Epidermal melanocyte (primary cell): ENCODE results near the gene VTCN1.

ENCODE experiments used
- DNase-seq: peaks from one replicate; pipeline ENCODE4 v3.0.0; 2011; ENCODE audit warnings: low spot score; ENCODE audit not compliant: insufficient read length

VTCN1 gene

GRCh38 chr1:117209094-117209493 lies 1.6 kb downstream of the VTCN1 start:
- DNase-seq = no peak

DNA sequence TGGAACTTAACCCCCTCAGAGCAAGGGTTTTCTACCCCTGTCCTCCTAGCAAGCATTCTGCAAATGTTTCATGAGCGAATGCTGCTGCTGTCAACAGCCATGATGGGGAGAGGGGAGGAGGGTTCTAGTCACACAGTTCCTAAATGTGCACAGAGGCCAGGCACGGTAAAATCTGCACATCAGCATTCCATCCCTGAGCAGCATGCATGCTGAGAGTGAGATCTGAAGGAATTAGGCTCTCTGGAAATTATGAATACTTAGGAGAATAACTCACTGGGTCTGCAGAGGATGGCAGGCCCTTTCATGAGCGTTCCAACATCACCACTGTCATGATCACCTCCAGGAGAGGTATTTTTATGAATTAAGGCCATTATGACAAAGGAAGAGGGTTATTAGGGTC lies 2.1 kb downstream of the VTCN1 start:
- DNase-seq = no peak

- no peak for DNase-seq
Measured at GRCh38 chr1:117205368-117205767, 5.4 kb downstream of the VTCN1 start.

DNA sequence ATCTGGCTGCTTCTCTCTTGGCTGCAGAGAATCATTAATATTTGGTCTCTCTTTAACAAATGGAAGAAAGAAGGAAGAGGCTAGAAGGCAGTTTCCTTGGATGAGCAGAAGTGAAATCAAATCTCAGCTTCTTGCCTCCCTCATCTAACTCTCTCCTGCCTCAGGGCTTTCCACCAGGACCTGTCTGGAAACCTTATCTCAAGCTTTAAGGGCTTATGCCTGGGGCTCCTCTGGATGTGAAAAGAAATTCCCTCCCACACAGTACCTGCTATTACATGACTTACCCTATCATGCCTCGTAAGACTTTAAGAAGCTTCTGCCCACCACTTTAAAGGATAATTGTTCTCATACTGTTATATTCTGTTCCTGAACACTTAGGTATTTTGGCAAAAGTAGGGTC lies 8.9 kb downstream of the VTCN1 start:
- DNase-seq = no peak

DNA sequence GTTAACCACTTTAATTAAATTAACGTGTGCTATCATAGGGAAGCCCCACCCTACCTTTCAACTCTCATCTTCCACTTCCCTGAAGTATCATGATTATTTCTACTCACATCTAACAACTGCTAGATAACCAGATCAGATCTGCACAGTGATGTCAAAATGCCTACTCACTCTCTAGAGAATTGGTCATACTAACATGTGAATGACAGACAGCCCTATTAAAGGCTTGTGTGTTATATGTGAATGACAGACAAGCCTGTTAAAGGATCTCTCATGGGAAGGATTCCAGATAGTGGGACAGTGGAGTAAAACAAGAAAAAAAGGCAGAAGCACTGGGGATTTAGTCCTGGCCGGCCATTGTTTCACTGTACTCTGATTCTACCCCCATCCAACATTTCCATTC lies 12.6 kb downstream of the VTCN1 start:
- DNase-seq = no peak

- DNase-seq = no peak
Measured at GRCh38 chr1:117189726-117190125, 21.0 kb downstream of the VTCN1 start.

- DNase-seq = no peak
Measured at GRCh38 chr1:117188816-117189437, 21.8 kb downstream of the VTCN1 start.

DNA sequence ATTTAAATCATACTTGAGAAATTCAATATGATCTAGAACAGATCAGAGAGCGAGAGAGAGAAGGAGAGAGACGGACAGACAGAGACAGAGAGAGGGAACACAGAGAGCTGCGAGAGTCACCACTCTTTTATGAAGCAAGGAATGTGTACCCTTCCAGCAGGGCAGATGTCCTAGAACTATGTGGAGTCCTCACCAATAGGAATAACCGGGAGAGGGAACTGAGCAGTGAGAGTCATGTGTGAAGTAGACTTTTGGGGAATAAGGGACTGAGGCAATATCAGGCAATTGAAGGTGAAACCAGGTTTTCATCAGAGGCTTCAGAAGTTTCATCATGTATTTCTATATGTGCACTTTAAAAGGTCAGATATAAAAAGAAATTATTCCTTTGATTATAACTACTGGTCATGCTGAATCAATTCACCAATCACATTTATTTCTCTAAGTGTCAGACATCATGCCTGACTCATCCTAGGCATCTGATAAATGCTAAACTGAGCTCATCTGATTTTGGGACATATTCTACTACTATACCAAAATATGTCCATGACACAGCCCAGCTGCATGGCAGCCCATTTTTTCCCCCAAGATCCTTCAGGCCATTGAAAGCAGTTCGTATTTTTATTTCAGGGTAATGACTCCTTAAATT lies 22.4 kb downstream of the VTCN1 start:
- DNase-seq = no peak

DNA sequence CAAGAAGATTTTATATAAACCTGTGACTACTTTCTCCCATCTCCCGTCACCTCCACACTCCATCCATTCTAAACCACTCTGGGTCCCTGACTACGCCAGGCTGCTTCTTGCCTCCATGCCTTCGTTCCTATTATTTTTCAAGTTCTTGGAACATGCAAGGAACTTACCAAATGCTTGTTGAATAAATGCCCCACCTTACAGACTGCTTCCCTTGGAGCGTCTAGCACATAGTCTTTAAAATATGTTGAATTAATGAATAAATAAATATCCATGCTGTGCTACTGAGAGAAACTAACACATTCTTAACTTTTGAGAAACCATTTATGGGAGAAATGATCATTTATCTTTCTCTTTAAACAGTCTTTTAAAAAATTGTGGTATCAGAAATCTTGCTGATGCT lies 27.6 kb downstream of the VTCN1 start:
- no peak for DNase-seq

- no peak for DNase-seq
Measured at GRCh38 chr1:117182319-117182718, 28.4 kb downstream of the VTCN1 start.

GRCh38 chr1:117181630-117182041 lies 29.1 kb downstream of the VTCN1 start:
- no peak for DNase-seq

DNA sequence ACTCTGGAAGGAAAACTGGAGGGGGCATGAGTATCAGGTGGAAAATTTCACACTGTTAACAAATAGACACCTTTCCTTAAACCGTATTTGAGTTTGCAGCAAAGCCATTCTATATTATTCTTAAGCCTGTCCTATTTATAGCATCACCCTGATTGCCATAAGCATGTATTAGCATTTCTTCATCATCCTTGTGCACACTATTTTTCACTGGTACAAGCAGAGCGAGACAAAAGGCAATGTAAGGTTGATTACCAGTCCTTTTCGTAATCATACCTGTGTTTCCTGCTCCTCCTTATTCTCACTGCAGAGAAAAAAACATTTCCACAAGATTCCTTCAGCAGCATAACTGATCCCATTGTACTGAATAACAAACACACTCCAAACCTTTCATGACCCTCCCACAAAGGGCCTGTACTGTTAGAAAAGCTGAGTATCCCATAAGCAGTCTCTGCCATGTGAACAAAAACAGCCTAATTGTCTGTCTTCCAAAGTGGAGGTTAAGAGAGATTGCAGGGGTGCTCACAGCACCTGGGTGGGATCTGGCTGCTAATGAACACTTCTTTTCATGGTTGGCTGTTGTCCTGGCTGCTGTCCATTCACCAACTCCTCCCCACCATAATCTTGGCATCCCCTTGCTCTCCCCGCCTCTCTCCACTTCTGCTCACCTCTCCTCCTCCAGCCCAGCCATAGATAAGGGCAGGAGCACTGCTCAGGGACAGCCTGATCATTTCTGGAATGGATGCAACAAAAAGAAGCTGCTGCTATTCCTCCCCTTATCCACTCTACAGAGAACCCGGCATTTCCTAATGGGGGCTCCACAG lies 30.4 kb downstream of the VTCN1 start:
- no peak for DNase-seq

GRCh38 chr1:117179471-117179870 lies 31.3 kb downstream of the VTCN1 start:
- DNase-seq = no peak

DNA sequence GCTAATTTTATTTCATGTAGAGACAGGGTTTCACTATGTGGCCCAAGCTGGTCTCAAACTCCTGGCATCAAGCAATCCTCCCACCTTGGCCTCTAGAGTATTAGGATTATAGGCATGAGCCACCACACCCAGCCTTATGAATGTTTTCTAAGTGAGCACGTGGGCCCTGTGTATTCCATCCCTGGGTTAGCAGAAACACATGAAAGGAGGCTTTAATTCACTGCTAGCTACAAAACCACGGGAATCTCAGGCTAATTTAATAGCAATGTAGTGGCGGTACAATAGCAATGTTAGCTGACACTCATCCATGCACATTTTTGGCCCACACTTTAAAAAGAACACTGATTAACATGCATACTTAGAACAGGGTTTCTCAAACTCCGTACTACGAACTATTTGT lies 32.0 kb downstream of the VTCN1 start:
- no peak for DNase-seq

- DNase-seq = no peak
Measured at GRCh38 chr1:117177376-117177775, 33.4 kb downstream of the VTCN1 start.

- DNase-seq = no peak
Measured at GRCh38 chr1:117176579-117176978, 34.1 kb downstream of the VTCN1 start.

GRCh38 chr1:117174851-117175250 lies 35.9 kb downstream of the VTCN1 start:
- DNase-seq = no peak

- DNase-seq = no peak
Measured at GRCh38 chr1:117173691-117174090, 37.0 kb downstream of the VTCN1 start.

DNA sequence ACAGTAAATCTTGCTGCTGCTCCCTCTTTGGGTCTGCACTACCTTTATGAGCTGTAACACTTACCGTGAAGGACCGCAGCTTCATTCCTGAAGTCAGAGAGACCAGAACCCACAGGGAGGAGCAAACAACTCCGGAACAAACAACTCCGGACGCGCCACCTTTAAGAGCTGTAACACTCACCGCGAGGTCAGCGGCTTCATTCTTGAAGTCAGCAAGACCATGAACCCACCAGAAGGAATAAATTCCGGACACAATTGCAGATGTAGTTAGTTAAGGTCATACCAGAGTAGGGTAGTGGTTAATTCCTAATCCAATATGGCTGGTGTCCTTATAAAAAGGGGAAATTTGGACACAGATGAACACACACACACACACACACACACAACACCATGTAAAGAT lies 37.7 kb downstream of the VTCN1 start:
- no peak for DNase-seq

DNA sequence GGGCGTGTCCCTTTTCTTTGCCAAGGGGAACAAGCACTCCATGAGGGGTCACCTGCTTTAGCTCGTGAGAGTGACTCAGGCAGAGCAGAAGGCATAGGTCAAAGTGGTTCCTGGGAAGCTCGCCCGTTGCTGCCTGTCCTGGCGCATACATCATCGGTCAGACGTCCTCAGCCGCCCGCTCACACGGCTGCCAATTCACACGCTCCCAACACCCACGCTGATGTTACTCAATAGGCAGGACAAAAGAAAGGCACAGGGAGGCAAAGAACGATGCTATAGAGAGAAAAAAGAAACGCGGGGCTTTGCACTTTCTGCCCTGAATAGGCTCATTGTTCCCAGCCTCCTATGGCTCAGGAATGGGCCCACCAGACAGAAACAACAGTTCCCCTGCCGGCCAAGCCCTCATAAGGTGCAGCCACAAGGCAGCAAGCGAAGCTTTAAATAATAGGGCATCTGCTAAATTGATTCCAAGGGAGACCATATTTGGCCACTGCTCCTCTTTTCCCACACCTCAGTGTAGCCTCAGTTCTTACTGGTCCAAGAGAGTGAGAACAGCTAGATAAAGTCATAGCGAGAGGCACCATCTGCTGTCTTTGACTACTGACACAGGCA lies 38.7 kb downstream of the VTCN1 start:
- DNase-seq = no peak

DNA sequence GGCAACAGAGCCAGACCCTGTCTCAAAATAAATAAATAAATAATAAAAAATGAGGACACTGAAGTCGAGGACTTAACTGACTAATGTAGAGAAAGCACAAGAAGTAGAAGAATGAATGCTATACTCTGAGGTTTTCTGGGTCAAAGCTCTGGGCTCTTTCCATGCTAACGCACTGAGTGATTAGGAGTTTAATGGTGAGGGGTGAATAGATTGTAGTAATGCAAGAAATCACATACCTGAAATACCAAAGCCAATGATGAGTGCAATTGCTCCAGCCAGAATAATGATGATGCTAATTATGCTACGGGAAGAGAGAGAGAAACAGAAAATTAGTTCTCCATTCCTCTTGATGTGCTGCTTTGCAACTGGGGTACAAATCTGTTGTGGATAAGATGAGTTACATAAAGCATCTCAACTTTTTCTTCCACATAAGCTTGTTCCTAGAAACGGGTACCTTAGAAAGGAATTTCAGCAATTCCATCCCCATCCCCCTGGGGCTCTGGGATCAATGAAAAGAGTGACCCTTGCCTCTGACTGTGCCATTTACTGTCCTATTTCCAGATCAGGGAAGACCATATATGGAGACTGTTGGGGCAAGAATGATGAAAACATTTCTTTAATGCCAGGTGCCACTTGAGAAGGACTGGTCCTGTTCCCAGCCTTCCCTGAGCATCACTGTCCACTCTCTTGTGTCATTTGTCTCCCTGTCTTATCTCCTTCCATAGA lies 40.7 kb downstream of the VTCN1 start:
- no peak for DNase-seq

DNA sequence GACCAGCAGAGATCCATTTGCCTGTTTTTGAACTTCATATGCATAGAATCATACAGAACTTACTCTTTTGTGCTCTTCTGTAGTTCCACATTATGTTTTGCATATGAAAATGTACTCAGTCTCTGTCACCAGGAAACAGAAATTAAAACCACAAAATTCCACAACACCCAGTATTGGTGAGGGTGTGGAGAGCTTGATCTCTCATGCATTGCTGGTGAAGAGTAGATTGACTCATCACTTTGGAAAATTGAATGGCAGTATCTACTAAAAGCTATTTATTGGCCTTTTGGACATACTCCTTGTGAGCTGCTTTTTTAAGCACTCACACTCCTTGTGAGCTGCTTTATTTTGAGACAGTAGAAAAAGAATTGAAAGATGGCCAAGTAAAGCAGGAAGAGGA lies 43.3 kb downstream of the VTCN1 start:
- no peak for DNase-seq
